GM11168 (cell line): ENCODE data around the gene TRPM3.

Experiments used
- in situ Hi-C: fragments of 300-500 bp; cut with MboI; formaldehyde crosslinking; loops from one replicate; pipeline ENCODE4 v1.12.0; 2022; ENCODE audit warnings: low sequenced_read_pairs; ENCODE audit not compliant: unreplicated experiment

Gene TRPM3

GRCh38 chr9:71105192-71105591 lies 16.2 kb downstream of the TRPM3 start:
- in situ Hi-C loops, result no loop called here

GRCh38 chr9:71098801-71099200 lies 22.6 kb downstream of the TRPM3 start:
- in situ Hi-C loops, result no loop called here

DNA sequence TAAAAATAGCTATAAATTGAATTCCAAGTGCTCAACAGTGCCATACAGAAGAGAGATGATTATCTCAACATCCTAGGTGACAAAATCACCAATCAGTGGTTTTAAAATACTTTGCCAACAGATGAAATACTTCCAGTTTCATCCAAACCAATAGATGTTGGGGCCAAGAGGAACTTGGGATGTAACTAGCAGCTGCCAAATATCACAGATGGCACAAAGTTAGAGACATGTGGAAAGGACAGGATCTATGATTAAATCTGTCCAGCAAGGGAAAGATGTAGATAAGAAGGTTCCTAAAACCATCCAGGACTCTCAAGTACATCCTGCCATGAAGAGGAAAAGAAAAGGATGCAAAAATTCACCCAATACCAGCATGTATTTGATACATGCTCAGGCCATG lies 23.8 kb downstream of the TRPM3 start:
- in situ Hi-C loops, result no loop called here

DNA sequence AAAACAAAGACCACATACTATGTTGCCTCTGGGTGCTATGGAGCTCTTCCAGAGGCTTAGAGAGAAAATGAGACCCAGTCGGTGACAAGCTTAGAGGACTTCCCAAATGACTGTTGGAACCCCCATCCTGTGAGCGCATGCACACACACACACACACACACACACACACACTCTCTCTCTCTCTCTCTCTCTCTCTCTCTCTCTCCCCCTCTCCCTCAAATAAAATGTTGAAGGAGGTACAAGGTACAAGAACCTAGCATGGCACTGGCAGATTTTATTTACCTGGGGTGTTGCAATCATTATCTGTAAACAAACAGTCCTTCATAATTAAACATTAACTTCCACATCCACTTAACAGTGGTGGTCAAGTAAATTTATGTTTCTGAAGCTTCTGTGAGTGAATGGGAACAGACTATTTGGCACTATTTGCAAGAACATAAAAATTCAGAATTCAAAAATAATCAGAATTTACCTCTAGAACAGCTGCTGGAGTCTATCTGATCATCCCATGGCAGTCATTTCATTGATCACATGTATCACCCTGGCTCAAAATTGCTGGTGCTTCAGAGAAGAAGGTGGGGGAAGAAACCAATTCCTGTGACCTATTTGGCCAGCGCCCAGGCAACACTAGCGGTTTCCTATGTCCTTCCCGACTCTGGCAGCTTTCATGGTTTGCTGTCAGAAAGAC lies 24.9 kb downstream of the TRPM3 start:
- in situ Hi-C loops, result no loop called here

GRCh38 chr9:71094708-71095251 lies 26.6 kb downstream of the TRPM3 start:
- in situ Hi-C loops, result no loop called here

DNA sequence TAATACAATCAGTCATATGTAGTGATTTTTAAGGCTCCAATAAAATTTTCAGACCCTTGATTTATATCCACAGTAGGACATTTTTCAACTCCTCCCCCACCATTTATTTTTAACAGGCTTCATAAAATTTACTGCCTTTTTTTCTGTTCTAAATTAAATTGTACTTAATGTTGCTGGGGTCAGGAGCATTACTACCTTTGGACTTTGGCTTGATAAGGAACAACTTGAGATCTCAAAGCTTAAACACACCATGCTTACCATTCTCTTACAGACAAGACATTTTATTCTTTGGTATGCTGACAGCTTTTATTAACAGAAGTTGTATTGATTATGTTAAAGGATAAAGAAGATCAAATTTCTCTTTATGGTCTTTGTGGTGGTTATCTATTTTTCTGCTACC lies 30.5 kb downstream of the TRPM3 start:
- in situ Hi-C loops, result no loop called here

GRCh38 chr9:71079451-71079850 lies 42.0 kb downstream of the TRPM3 start:
- in situ Hi-C loops, result no loop called here

- in situ Hi-C loops, result no loop called here
These were observed 45.3 kb downstream of the TRPM3 start for GRCh38 chr9:71076096-71076495.

- in situ Hi-C loops, result no loop called here
These were observed 47.9 kb downstream of the TRPM3 start for GRCh38 chr9:71073494-71073893.

DNA sequence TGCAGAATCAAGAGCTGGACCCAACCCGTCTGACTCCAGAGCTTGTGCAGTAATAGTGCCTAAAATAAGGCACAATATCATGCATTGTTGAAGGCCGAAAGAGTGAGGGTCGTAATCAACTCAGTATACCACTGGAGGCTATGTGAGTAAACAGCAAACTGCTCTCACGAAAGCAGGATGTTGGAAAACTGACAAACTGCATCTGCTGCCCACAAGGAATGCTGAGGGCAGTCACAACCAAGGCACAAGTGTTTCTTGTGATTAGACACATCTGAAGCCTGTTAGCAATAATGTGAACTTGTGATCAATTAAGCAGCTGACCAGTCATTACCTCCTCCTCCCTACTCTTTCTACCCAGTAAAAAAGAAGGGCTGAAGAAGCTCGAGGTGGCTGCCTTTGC lies 48.8 kb downstream of the TRPM3 start:
- in situ Hi-C loops, result no loop called here

GRCh38 chr9:71071633-71072032 lies 49.8 kb downstream of the TRPM3 start:
- in situ Hi-C loops, result no loop called here

- in situ Hi-C loops, result no loop called here
These were observed 62.8 kb downstream of the TRPM3 start for GRCh38 chr9:71058660-71059059.

GRCh38 chr9:71052287-71052686 lies 69.1 kb downstream of the TRPM3 start:
- in situ Hi-C loops, result no loop called here

- in situ Hi-C loops, result no loop called here
These were observed 73.1 kb downstream of the TRPM3 start for GRCh38 chr9:71048280-71048679.

DNA sequence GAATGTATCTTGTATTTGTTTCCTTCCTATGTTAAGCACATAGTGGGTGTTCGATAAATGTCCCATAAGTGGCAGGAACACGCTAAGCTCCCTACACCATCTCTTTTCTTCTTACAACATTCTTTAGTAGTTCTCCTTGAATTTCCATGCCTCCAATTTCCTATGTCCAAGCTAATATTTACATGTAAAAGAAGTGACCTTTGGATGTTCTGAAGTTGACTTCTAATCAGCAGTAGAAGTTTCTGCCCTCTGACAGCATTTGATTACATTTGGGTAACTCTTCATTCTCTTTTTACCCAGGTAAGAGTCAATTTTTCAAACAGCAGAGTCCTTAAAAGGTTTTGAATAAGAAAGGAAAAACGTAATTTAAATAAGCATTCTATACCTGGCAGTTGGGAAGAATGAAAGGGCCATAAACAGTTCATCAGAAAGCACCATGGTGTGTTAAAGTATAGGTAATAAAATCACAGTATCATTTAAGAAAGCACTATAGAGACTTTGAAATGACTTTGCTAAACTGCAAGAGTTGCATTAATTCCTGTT lies 78.9 kb downstream of the TRPM3 start:
- in situ Hi-C loops, result no loop called here

GRCh38 chr9:71037521-71037920 lies 83.9 kb downstream of the TRPM3 start:
- in situ Hi-C loops, result no loop called here

DNA sequence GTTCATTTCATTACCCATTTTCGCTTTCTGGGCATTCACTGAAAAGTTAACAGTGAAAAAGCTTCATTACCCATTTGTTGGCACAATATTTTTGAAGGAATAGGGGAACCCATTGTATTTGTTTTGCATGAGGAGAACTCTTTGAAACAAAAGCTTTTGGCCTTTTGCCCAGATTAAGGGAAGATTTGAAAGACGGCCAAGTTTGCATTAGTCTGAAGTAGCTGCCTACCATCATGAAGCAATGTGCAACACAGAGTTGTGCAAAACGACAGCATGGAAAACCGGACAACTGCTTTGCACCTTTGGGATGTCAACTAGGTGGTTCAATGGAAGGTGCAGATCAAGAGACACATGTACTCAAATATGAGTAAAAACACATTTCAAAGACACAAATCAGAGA lies 84.9 kb downstream of the TRPM3 start:
- in situ Hi-C loops, result no loop called here

DNA sequence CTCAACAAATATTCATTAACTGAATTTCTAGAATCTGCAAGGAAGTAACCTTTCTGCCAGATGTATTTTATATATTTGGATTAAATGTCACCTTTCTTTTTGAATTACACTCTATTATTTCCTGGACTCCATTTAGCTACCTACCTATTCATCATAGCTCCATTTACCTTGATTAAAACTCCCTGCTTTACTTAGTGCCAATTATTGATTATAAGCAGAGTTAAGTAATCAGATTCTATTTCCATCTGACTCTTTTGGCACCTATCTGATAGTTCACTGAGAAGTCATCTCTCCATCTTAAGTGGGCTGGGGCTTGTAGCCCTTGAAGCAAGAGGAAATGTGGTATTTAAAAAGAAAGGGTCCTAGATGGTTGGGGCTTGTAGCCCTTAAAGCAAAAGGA lies 88.6 kb downstream of the TRPM3 start:
- in situ Hi-C loops, result no loop called here

GRCh38 chr9:71025728-71026127 lies 95.7 kb downstream of the TRPM3 start:
- in situ Hi-C loops, result no loop called here

DNA sequence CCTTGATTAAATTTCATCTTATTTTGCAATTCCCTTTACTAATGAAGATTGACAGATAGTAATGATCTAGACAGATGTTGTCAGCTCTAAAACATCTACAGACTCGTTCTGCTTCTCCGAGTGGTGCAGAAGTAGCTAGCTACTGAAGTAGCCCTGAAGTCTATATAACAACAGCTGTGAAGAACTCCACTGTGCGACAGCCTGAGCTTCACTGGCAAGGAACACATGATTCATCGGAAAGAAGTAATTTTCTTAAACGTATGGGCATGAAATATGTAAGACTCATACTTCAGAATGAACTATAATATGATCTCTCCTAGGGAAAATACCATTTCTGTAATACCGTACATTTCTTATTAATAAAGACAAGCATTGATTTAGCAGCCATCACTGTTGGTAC lies 96.2 kb downstream of the TRPM3 start:
- in situ Hi-C loops, result no loop called here

GRCh38 chr9:71010258-71010657 lies 111.2 kb downstream of the TRPM3 start:
- in situ Hi-C loops, result no loop called here

DNA sequence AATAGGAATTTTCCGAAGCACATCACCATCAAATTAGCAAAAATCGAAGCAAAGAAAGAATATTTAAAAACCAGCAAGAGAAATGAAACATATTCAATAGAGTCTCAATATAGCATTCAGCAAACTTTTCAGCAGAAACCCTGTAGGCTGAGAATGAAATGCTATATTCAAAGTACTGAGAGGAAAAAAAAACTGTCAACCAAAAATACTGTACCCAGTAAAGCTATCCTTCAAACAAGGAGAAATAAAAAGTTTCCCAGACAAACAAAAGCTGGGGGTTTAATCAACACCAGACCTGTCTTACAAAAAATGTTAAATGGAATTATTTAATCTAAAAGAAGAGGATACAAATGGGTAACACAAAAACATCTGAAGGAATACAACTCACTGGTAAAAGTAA lies 116.0 kb downstream of the TRPM3 start:
- in situ Hi-C loops, result no loop called here
